ENCODE data around the gene SCUBE3. TPM values are rescaled to one million over a fixed set of nuclear protein-coding genes. Genes with fewer than 3 reads are reported as not detected.

The SCUBE3 gene
- total RNA-seq, 1 donor from 2014 or later: 0.49 TPM

DNA sequence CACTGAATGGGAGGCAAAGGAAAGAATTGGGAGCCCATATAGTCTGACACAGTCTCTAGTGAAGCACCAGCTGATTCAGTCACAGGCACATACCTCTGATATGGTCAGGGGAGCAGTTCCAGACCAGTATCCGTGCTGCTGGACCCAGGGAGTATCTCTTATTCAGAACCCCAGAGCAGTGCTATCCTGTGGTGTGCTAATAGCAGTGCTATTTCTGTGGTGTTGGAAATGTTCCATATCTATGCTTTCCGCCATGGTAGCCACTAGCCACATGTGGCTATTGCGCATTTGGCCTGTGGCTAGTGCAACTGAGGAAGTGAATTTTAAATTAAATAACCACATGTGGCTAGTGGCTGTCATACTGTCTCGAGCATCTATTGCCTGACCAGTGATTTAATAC lies 11.0 kb downstream of the SCUBE3 start:
- H3K4me1 ChIP-seq: no peaks in the 10 kb centered on the region
- DNase-seq (ENCODE audit: extremely low spot score in 2 of 2): no peak
- H3K27ac ChIP-seq: no peak overlapping the region
- intact Hi-C loops (cut with DNase I): no loop called here
- H3K27me3 ChIP-seq: no peaks in the 10 kb centered on the region
- TF ChIP-seq POLR2A (IDR thresholded peaks at IDR 0.05) (no peak), POLR2AphosphoS5 (IDR thresholded peaks at IDR 0.05; ENCODE audit: insufficient read depth in 1 of 2, low read depth in 1 of 2) (no peak)
- TF ChIP-seq, protein P1, sequence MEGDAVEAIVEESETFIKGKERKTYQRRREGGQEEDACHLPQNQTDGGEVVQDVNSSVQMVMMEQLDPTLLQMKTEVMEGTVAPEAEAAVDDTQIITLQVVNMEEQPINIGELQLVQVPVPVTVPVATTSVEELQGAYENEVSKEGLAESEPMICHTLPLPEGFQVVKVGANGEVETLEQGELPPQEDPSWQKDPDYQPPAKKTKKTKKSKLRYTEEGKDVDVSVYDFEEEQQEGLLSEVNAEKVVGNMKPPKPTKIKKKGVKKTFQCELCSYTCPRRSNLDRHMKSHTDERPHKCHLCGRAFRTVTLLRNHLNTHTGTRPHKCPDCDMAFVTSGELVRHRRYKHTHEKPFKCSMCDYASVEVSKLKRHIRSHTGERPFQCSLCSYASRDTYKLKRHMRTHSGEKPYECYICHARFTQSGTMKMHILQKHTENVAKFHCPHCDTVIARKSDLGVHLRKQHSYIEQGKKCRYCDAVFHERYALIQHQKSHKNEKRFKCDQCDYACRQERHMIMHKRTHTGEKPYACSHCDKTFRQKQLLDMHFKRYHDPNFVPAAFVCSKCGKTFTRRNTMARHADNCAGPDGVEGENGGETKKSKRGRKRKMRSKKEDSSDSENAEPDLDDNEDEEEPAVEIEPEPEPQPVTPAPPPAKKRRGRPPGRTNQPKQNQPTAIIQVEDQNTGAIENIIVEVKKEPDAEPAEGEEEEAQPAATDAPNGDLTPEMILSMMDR (IDR thresholded peaks at IDR 0.05): no peak
- H3K9me3 ChIP-seq: no peaks in the 10 kb centered on the region
- no peak overlapping the region for H3K4me3 ChIP-seq
- no peaks in the 10 kb centered on the region for H3K36me3 ChIP-seq

DNA sequence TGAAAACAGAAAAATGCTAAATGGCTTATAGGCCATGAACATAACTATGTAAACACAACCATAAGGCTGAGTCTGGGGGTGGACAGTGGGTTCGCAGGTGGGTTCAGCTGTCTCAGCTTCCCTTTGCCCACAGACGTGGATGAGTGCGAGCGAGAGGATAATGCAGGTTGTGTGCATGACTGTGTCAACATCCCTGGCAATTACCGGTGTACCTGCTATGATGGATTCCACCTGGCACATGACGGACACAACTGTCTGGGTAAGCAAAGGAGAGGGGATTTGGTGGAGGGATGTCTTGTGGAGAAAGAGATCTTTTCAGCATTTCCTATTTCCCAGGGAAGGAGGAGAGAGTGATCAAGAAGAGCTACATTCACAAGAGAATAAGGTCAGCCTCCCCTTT lies 14.7 kb downstream of the SCUBE3 start:
- no peak overlapping the region for H3K27ac ChIP-seq
- intact Hi-C loops (cut with DNase I): no loop called here
- TF ChIP-seq POLR2AphosphoS5 (IDR thresholded peaks at IDR 0.05; ENCODE audit: insufficient read depth in 1 of 2, low read depth in 1 of 2) (no peak), POLR2A (IDR thresholded peaks at IDR 0.05) (no peak)
- TF ChIP-seq, protein P1 (IDR thresholded peaks at IDR 0.05): no peak

DNA sequence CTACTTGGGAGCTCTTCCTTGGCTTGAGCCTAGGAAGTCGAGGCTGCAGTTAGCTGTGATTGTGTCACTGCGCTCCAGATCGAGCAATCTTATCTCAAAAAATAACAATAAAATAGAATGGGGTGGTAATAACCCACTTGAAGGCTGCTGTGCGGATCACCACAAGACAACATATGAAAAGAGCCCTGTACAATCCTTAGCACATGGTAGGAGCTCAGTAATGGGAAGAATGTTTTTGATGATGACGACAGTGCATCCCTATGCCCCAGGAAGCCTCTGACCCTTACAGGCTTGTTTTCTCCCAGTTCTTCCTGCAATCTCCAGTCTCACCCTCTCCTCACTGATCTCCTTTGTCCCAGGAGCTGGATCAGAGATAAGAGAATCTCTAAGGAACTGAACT lies 15.5 kb downstream of the SCUBE3 start:
- H3K9me3 ChIP-seq: no peaks in the 10 kb centered on the region
- no peak for DNase-seq (ENCODE audit: extremely low spot score in 2 of 2)
- intact Hi-C loops (cut with DNase I): no loop called here
- no peak overlapping the region for H3K27ac ChIP-seq
- no peaks in the 10 kb centered on the region for H3K27me3 ChIP-seq
- H3K36me3 ChIP-seq: no peaks in the 10 kb centered on the region
- TF ChIP-seq POLR2A (IDR thresholded peaks at IDR 0.05) (no peak), POLR2AphosphoS5 (IDR thresholded peaks at IDR 0.05; ENCODE audit: insufficient read depth in 1 of 2, low read depth in 1 of 2) (no peak)
- TF ChIP-seq, protein P1 (IDR thresholded peaks at IDR 0.05): no peak
- H3K4me3 ChIP-seq: no peak overlapping the region
- peaks cover 6% of the 10 kb centered on the region for H3K4me1 ChIP-seq

More for the DNA sequence above, 14.7 kb downstream of the SCUBE3 start:
- no peaks in the 10 kb centered on the region for H3K27me3 ChIP-seq
- no peaks in the 10 kb centered on the region for H3K9me3 ChIP-seq
- no peak overlapping the region for H3K4me3 ChIP-seq
- H3K36me3 ChIP-seq: no peaks in the 10 kb centered on the region
- no peak for DNase-seq (ENCODE audit: extremely low spot score in 2 of 2)
- peaks cover 6% of the 10 kb centered on the region for H3K4me1 ChIP-seq

DNA sequence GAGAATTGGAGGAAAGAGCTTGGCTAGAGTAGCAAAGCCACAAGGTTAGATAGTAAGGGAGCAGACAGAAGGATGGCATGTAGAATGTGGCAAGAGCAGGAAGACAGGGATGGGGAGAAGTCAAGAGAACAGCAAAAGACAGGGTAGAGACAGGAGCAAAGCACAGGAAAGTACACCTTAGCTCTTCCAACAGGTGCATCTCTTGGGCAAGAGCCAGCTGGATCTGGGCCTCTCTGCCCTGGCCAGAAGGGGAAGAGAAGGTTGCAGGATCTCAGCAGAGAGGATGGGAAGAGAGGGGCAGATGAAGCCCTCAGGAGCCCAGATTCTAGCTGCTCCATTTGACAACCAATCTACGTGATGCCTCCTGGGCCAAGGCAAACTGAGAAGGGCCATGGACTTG lies 16.7 kb downstream of the SCUBE3 start:
- intact Hi-C loops (cut with DNase I): no loop called here

DNA sequence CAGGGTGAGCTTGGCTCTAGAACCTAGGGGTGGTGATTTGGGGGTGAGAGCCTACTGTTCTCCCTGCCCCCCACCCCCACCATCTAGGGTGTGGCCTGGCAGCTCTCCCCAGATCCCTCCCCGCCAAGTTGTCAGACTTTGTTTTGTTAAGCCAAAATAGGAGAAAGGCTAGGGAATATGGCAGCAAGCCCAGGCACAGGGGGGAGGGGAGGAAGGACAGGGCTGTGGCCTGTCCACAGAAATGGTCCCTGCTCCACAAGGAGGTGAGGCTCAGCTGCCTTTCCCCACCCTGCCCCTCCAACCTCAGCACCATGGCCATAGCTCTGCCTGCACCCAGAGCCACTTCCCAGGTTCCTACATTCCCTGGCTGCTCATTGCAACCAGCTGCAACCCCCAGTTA lies 17.2 kb downstream of the SCUBE3 start:
- no peaks in the 10 kb centered on the region for H3K27me3 ChIP-seq
- DNase-seq (ENCODE audit: extremely low spot score in 2 of 2): no peak
- TF ChIP-seq, protein P1 (IDR thresholded peaks at IDR 0.05): no peak
- TF ChIP-seq POLR2A (IDR thresholded peaks at IDR 0.05) (no peak), POLR2AphosphoS5 (IDR thresholded peaks at IDR 0.05; ENCODE audit: insufficient read depth in 1 of 2, low read depth in 1 of 2) (no peak)
- peaks cover 6% of the 10 kb centered on the region for H3K4me1 ChIP-seq
- intact Hi-C loops (cut with DNase I): no loop called here
- H3K4me3 ChIP-seq: no peak overlapping the region
- no peaks in the 10 kb centered on the region for H3K36me3 ChIP-seq
- no peak overlapping the region for H3K27ac ChIP-seq
- no peaks in the 10 kb centered on the region for H3K9me3 ChIP-seq

More for the DNA sequence above, 16.7 kb downstream of the SCUBE3 start:
- Histone ChIP-seq H3K4me3 (no peak overlapping the region), H3K9me3 (no peaks in the 10 kb centered on the region), H3K27me3 (no peaks in the 10 kb centered on the region), H3K4me1 (peaks cover 6% of the 10 kb centered on the region), H3K27ac (no peak overlapping the region), H3K36me3 (no peaks in the 10 kb centered on the region)
- no peak for DNase-seq (ENCODE audit: extremely low spot score in 2 of 2)
- TF ChIP-seq POLR2AphosphoS5 (IDR thresholded peaks at IDR 0.05; ENCODE audit: insufficient read depth in 1 of 2, low read depth in 1 of 2) (no peak), POLR2A (IDR thresholded peaks at IDR 0.05) (no peak)
- TF ChIP-seq, protein P1 (IDR thresholded peaks at IDR 0.05): no peak
